H1 (cell line): ENCODE measurements around the gene P2RY8. TPM values are rescaled to one million over a fixed set of nuclear protein-coding genes. Genes with fewer than 3 reads are reported as not detected.

Experiments used
- CHD7 ChIP-seq: fragments of 300-600 bp; sonication (generic); IDR thresholded peaks from 2 replicates; pipeline ENCODE4 v1.7.1; 2012; ENCODE audit warnings: low read length, moderate library complexity, mild to moderate bottlenecking, inconsistent platforms; ENCODE audit not compliant: insufficient replicate concordance
- polyA plus RNA-seq, 7 experiments: library from polyadenylated mRNA; depleted of rRNA in 3 of 7; stranded (reverse) in 5 of 7; unstranded in 2 of 7; fragments of >200 nt in 5 of 7; fragments of 200-250 nt in 2 of 7; gene quantifications; 1 replicate in 5 of 7; 2 replicates in 1 of 7; 4 replicates in 1 of 7; pipeline versions ENCODE4 v1.2.1 to v1.2.3, GENCODE V29; 2011 to 2013; ENCODE audit warnings: missing spikeins in 2 of 7, mixed read lengths in 2 of 7
- total RNA-seq: library from RNA; stranded (reverse); fragmentation: NEBNext Ultra II Directional; extraction: Animal tissue kit (Norgen Biotek cat#: 25700); gene quantifications from 2 replicates; pipeline ENCODE4 v1.2.1, GENCODE V29; 2021

P2RY8 gene
- total and polyA plus RNA-seq, 2 of the 8 experiments (the other 6 are each of a cell fraction or from before 2014, with no cell fraction given): 0.09 to 0.15 TPM

GRCh38 chrX:1519022-1519497, 17.9 kb downstream of the P2RY8 start (continued):
- no peak for TF ChIP-seq CHD7
